H1 (cell line): ENCODE data around the gene HLA-DPA1.

Source experiments
- CREB1 ChIP-seq: IDR thresholded peaks from 2 replicates; pipeline ENCODE4 v1.6.1; 2012; ENCODE audit warnings: inconsistent platforms
- CTCF ChIP-seq, 3 experiments: IDR thresholded peaks; 1 replicate in 2 of 3; 2 replicates in 1 of 3; pipeline versions ENCODE4 v1.5.1 to v1.6.1; 2011; ENCODE audit warnings: low read length in 3 of 3, mild to moderate bottlenecking in 3 of 3, inconsistent platforms in 2 of 3, low read depth in 1 of 3, moderate library complexity in 1 of 3; ENCODE audit not compliant: insufficient read depth in 1 of 3; ENCODE audit errors: control extremely low read depth in 1 of 3
- EGR1 ChIP-seq: IDR thresholded peaks from 2 replicates; pipeline ENCODE4 v1.6.1; 2011; ENCODE audit warnings: low read depth, low read length, borderline replicate concordance
- EZH2 ChIP-seq: fragments of 200-600 bp; sonication (generic); IDR thresholded peaks from 2 replicates; pipeline ENCODE4 v1.7.1; 2012; ENCODE audit warnings: low read depth, mild to moderate bottlenecking, moderate library complexity, low read length, inconsistent platforms; ENCODE audit not compliant: severe bottlenecking
- HDAC2 ChIP-seq, 2 experiments: fragments of 300-600 bp in 1 of 2; sonication (generic) in 1 of 2; IDR thresholded peaks; 2 replicates each; pipeline ENCODE4 v1.6.1; 2011 to 2012; ENCODE audit warnings: low read depth in 2 of 2, low read length in 2 of 2, mild to moderate bottlenecking in 2 of 2, moderate library complexity in 2 of 2, borderline replicate concordance in 1 of 2, inconsistent platforms in 1 of 2
- POLR2A ChIP-seq, 2 experiments: IDR thresholded peaks; 1 replicate in 1 of 2; 2 replicates in 1 of 2; pipeline ENCODE4 v1.6.1; 2011; ENCODE audit warnings: low read depth in 2 of 2, low read length in 2 of 2, mild to moderate bottlenecking in 2 of 2; ENCODE audit errors: control extremely low read depth in 1 of 2
- POLR2AphosphoS5 ChIP-seq: IDR thresholded peaks from 2 replicates; pipeline ENCODE4 v1.6.1; 2011; ENCODE audit warnings: low read depth, low read length
- SP1 ChIP-seq: IDR thresholded peaks from 2 replicates; pipeline ENCODE4 v1.6.1; 2011; ENCODE audit warnings: low read depth, low read length
- TBP ChIP-seq: IDR thresholded peaks from 2 replicates; pipeline ENCODE4 v1.6.1; 2011; ENCODE audit warnings: low read depth, low read length, improper control_type of control experiment
- TEAD4 ChIP-seq: IDR thresholded peaks from 2 replicates; pipeline ENCODE4 v1.6.1; 2012; ENCODE audit warnings: low read depth, low read length, inconsistent platforms, mixed read lengths
- TF ChIP-seq, protein P1 (sequence below): IDR thresholded peaks from 2 replicates; pipeline ENCODE4 v1.6.1; 2012; ENCODE audit warnings: inconsistent platforms

DNA sequence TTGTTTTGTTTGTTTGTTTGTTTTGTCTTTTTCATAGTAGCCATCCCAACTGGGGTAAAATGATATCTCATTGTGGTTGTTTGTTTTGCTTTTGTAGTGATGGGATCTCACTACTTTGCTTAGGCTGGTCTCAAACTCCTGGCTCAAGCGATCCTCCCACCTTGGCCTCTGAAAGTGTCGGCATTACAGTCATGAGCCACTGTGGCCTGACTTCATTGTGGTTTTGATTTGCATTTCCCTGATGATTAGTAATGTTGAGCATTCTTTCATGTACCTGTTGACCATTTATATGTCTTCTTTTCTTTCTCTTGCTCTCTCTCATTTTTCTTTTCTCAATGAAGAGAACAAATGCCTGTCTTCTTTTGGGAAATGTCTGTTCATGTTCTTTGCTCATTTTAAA is 33.3 kb downstream of the HLA-DPA1 start:
- TF ChIP-seq, protein P1, sequence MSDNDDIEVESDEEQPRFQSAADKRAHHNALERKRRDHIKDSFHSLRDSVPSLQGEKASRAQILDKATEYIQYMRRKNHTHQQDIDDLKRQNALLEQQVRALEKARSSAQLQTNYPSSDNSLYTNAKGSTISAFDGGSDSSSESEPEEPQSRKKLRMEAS: no peak
- TF ChIP-seq TBP: no peak
- TF ChIP-seq CREB1: no peak
- TF ChIP-seq EGR1: no peak
- no peak for TF ChIP-seq CTCF (IDR thresholded peaks at IDR 0.05; ENCODE audit: control extremely low read depth in 1 of 3, insufficient read depth in 1 of 3, low read depth in 1 of 3, low read length in 3 of 3)
- no peak for TF ChIP-seq POLR2A (IDR thresholded peaks at IDR 0.05; ENCODE audit: control extremely low read depth in 1 of 2, low read depth in 2 of 2, low read length in 2 of 2)
- TF ChIP-seq TEAD4: no peak
- TF ChIP-seq EZH2: no peak
- no peak for TF ChIP-seq SP1
- no peak for TF ChIP-seq POLR2AphosphoS5
- no peak for TF ChIP-seq HDAC2 (IDR thresholded peaks at IDR 0.05; ENCODE audit: borderline replicate concordance in 1 of 2, low read depth in 2 of 2, low read length in 2 of 2)
